ENCODE results near the gene TSPAN18. TPM values are rescaled to one million over a fixed set of nuclear protein-coding genes. Genes with fewer than 3 reads are reported as not detected.
A peak's percentile ranks its signal among the peaks of the same experiment; 100 is the strongest.

The TSPAN18 gene
- polyA plus RNA-seq, 1 of the 3 experiments (the other 2 are of a cell fraction): 0.72 TPM

- Histone ChIP-seq H3F3A (replicated peaks; ENCODE audit: insufficient read depth) (no peaks in the 10 kb centered on the region), H3K4me3 (ENCODE audit: low read depth in 2 of 2, low read length in 1 of 2) (no peak overlapping the region), H3K9me3 (no peaks in the 10 kb centered on the region), H3K4me1 (ENCODE audit: control insufficient read depth in 1 of 2, insufficient read depth in 2 of 2, low read depth in 1 of 2, low read length in 1 of 2) (peaks cover 0 to 10% of the 10 kb centered on the region in 2 experiments; a peak in 1 of 4 replicates), H3K36me3 (replicated peaks in 1 of 2; ENCODE audit: control insufficient read depth in 1 of 2, insufficient read depth in 2 of 2, low read length in 1 of 2) (no peaks in the 10 kb centered on the region), H3K9ac (no peak overlapping the region), H3K9me2 (no peaks in the 10 kb centered on the region), H3K79me2 (ENCODE audit: insufficient read depth) (no peaks in the 10 kb centered on the region), H3K4me2 (no peak overlapping the region), H3K27ac (ENCODE audit: low read depth in 2 of 2, low read length in 1 of 2) (no peak overlapping the region), H2AFZ (ENCODE audit: low read depth) (no peak overlapping the region), H4K20me1 (ENCODE audit: insufficient read depth) (no peaks in the 10 kb centered on the region), H3K27me3 (ENCODE audit: insufficient read depth) (0 out of 2 replicates have a peak, but pooled peaks cover 5% of the 10 kb centered on the region)
- DNase-seq: no peak
- 90% methylated on average over 3 of the region's 14 CpGs for WGBS (ENCODE audit: low lambda C conversion rate)
- CTCF ChIA-PET: interaction anchor here (1.6 to 6.3 kb wide), 4 partner anchors 16 to 293 kb away, joined by 6 to 155 read pairs (median 42); no protein-coding TSS in a partner anchor
- POLR2A ChIA-PET: no interaction called here
- TF ChIP-seq CTCF (IDR thresholded peaks at IDR 0.05): no peak
- TF ChIP-seq TAF1 (IDR thresholded peaks at IDR 0.05; ENCODE audit: borderline replicate concordance, low read depth, low read length): no peak
- no peak for TF ChIP-seq RCOR1 (IDR thresholded peaks at IDR 0.05; ENCODE audit: low read length)
- TF ChIP-seq RAD21 (IDR thresholded peaks at IDR 0.05; ENCODE audit: low read length): no peak
- no peak for TF ChIP-seq YY1 (IDR thresholded peaks at IDR 0.05; ENCODE audit: low read depth)
- no peak for TF ChIP-seq JUND (IDR thresholded peaks at IDR 0.05)
These were observed 182.8 kb downstream of the TSPAN18 start for GRCh38 chr11:44909557-44909956.

- Histone ChIP-seq H4K20me1 (ENCODE audit: insufficient read depth) (no peaks in the 10 kb centered on the region), H3F3A (replicated peaks; ENCODE audit: insufficient read depth) (no peaks in the 10 kb centered on the region), H3K9ac (no peak overlapping the region), H2AFZ (ENCODE audit: low read depth) (no peak overlapping the region), H3K36me3 (replicated peaks in 1 of 2; ENCODE audit: control insufficient read depth in 1 of 2, insufficient read depth in 2 of 2, low read length in 1 of 2) (no peaks in the 10 kb centered on the region), H3K9me2 (no peaks in the 10 kb centered on the region), H3K4me3 (ENCODE audit: low read depth in 2 of 2, low read length in 1 of 2) (no peak overlapping the region), H3K4me1 (ENCODE audit: control insufficient read depth in 1 of 2, insufficient read depth in 2 of 2, low read depth in 1 of 2, low read length in 1 of 2) (peaks cover 0 to 10% of the 10 kb centered on the region in 2 experiments; a peak in 1 of 4 replicates), H3K9me3 (no peaks in the 10 kb centered on the region), H3K4me2 (no peak overlapping the region), H3K27me3 (ENCODE audit: insufficient read depth) (0 out of 2 replicates have a peak, but pooled peaks cover 5% of the 10 kb centered on the region), H3K79me2 (ENCODE audit: insufficient read depth) (no peaks in the 10 kb centered on the region), H3K27ac (ENCODE audit: low read depth in 2 of 2, low read length in 1 of 2) (no peak overlapping the region; a peak in 1 of 4 replicates)
- ChIA-PET CTCF (interaction anchor here (0.6 to 6.3 kb wide), 60 partner anchors 8 to 384 kb away, joined by 3 to 155 read pairs (median 5); partner anchors contain the start of gene TSPAN18), POLR2A (no interaction called here)
- 78% methylated on average over 6 of the region's 9 CpGs for WGBS (ENCODE audit: low lambda C conversion rate)
- peak; percentile 43 for DNase-seq
- no peak for TF ChIP-seq USF1 (IDR thresholded peaks at IDR 0.05; ENCODE audit: borderline replicate concordance, low read depth)
- TF ChIP-seq NRF1 (IDR thresholded peaks at IDR 0.05; ENCODE audit: low read depth, low read length): no peak
- TF ChIP-seq ZBTB33 (IDR thresholded peaks at IDR 0.05; ENCODE audit: borderline replicate concordance, low read depth): no peak
- no peak for TF ChIP-seq YY1 (IDR thresholded peaks at IDR 0.05; ENCODE audit: low read depth)
- no peak for TF ChIP-seq MAX (IDR thresholded peaks at IDR 0.05; ENCODE audit: low read depth)
- TF ChIP-seq FOSL2 (IDR thresholded peaks at IDR 0.05; ENCODE audit: borderline replicate concordance, low read depth): no peak
- TF ChIP-seq CTCF (IDR thresholded peaks at IDR 0.05): no peak
- TF ChIP-seq FOXM1 (IDR thresholded peaks at IDR 0.05; ENCODE audit: low read depth): no peak
- no peak for TF ChIP-seq GABPA (IDR thresholded peaks at IDR 0.05; ENCODE audit: low read depth)
- no peak for TF ChIP-seq TCF12 (IDR thresholded peaks at IDR 0.05)
- TF ChIP-seq NFIC (IDR thresholded peaks at IDR 0.05; ENCODE audit: borderline replicate concordance): no peak
- TF ChIP-seq GATA2 (CRISPR knock-in tag; IDR thresholded peaks at IDR 0.05): no peak
- no peak for TF ChIP-seq MXI1 (IDR thresholded peaks at IDR 0.05; ENCODE audit: low read depth, low read length)
- no peak for TF ChIP-seq RFX5 (IDR thresholded peaks at IDR 0.05; ENCODE audit: low read length)
- TF ChIP-seq FOXJ3 (CRISPR knock-in tag; IDR thresholded peaks at IDR 0.05): no peak
- TF ChIP-seq TEAD4 (IDR thresholded peaks at IDR 0.05; ENCODE audit: borderline replicate concordance, insufficient read depth): no peak
- no peak for TF ChIP-seq POLR2AphosphoS5 (IDR thresholded peaks at IDR 0.05; ENCODE audit: low read depth, low read length)
These were observed 183.8 kb downstream of the TSPAN18 start for GRCh38 chr11:44910591-44910990.
